Spleen (tissue), 11 donors: ENCODE results near the gene CDK3. TPM values are rescaled to one million over a fixed set of nuclear protein-coding genes. Genes with fewer than 3 reads are reported as not detected.

Source experiments
- DNase-seq: peaks from one replicate; pipeline ENCODE4 v3.0.0-alpha.2; 2020
- H3K27ac ChIP-seq, 8 donors: fragments of 200-600 bp; sonication (generic) in 7 of 8; 1 replicate in 4 of 8; 2 replicates in 4 of 8; pipeline versions ENCODE4 v1.5.0 to v1.8.0; 2016 to 2021; ENCODE audit warnings: inconsistent platforms in 4 of 8, mild to moderate bottlenecking in 4 of 8, moderate library complexity in 1 of 8
- H3K27me3 ChIP-seq, 7 donors: fragments of 200-600 bp; sonication (generic) in 6 of 7; replicated peaks in 1 of 7; 1 replicate in 4 of 7; 2 replicates in 3 of 7; pipeline versions ENCODE4 v1.5.0 to v1.8.0; 2016 to 2021; ENCODE audit warnings: inconsistent platforms in 3 of 7, mild to moderate bottlenecking in 1 of 7
- H3K36me3 ChIP-seq, 6 donors: fragments of 200-600 bp; sonication (generic) in 5 of 6; 1 replicate in 4 of 6; 2 replicates in 2 of 6; pipeline versions ENCODE4 v1.5.0 to v1.8.0; 2016 to 2021; ENCODE audit warnings: inconsistent platforms in 2 of 6
- H3K4me1 ChIP-seq, 6 donors: fragments of 200-600 bp; sonication (generic) in 5 of 6; 1 replicate in 3 of 6; 2 replicates in 3 of 6; pipeline versions ENCODE4 v1.5.0 to v1.8.0; 2016 to 2021; ENCODE audit warnings: inconsistent platforms in 3 of 6
- H3K4me3 ChIP-seq, 8 donors: fragments of 200-600 bp; sonication (generic) in 7 of 8; 1 replicate in 4 of 8; 2 replicates in 4 of 8; pipeline versions ENCODE4 v1.5.0 to v1.8.0; 2016 to 2021; ENCODE audit warnings: inconsistent platforms in 4 of 8, mild to moderate bottlenecking in 4 of 8, moderate library complexity in 2 of 8
- H3K9me3 ChIP-seq, 8 donors: fragments of 200-600 bp; sonication (generic) in 7 of 8; 1 replicate in 4 of 8; 2 replicates in 4 of 8; pipeline versions ENCODE4 v1.5.0 to v1.8.0; 2016 to 2021; ENCODE audit warnings: inconsistent platforms in 4 of 8
- CTCF ChIP-seq, 11 experiments: fragments of 200-600 bp in 7 of 11; fragments of 450-650 bp in 4 of 11; sonication (generic) in 4 of 11; IDR thresholded peaks in 8 of 11; conservative IDR thresholded peaks in 3 of 11; 1 replicate in 7 of 11; 2 replicates in 4 of 11; pipeline versions ENCODE4 v1.4.0 to v1.8.0; 2016 to 2021; ENCODE audit warnings: antibody characterized with exemption in 11 of 11, inconsistent platforms in 4 of 11, mild to moderate bottlenecking in 1 of 11
- POLR2A ChIP-seq, 3 donors: fragments of 450-650 bp; IDR thresholded peaks; one replicate each; pipeline ENCODE4 v1.5.1; 2017; ENCODE audit warnings: antibody characterized with exemption in 3 of 3, mild to moderate bottlenecking in 1 of 3
- POLR2AphosphoS5 ChIP-seq, 3 donors: sonication (generic); formaldehyde crosslinking; IDR thresholded peaks; one replicate each; pipeline ENCODE4 v1.5.1; 2017; ENCODE audit warnings: antibody characterized with exemption in 3 of 3
- WGBS, 5 donors: extraction: QIAGEN DNeasy Blood & Tissue Kit in 3 of 5; methylation state at CpG; one replicate each; pipeline versions ENCODE4 v1.1.5 to v1.1.7; 2013 to 2018; 5-methylcytosine and 5-hydroxymethylcytosine counted together
- intact Hi-C: fragments of 100-400 bp; cut with DNase I; formaldehyde crosslinking; loops from one replicate; pipeline ENCODE4 v1.15.0; 2023; ENCODE audit warnings: low total_unique reads
- polyA plus RNA-seq, 3 donors: library from polyadenylated mRNA; stranded (reverse); fragments of 200-250 nt; gene quantifications; one replicate each; pipeline ENCODE4 v1.2.1, GENCODE V29; 2013
- total RNA-seq, 7 donors: library from RNA; depleted of rRNA in 3 of 7; stranded (reverse); fragments of >200 nt in 3 of 7; fragmentation: NEBNext Ultra II Directional in 4 of 7; extraction: Animal tissue kit (Norgen Biotek cat#: 25700) in 4 of 7; gene quantifications; one replicate each; pipeline versions ENCODE4 v1.1.0 to v1.2.1, GENCODE V29; 2016 to 2021
- donor health status: healthy with polysubstance abuse.
- donor health status: DM: no; HTN: no; CAD: no; lungs with moderate emphysema.
- donor health status: DM: no; HTN: no; CAD: no.
- donor health status: Bipolar disorder and iron deficiency.
- donor health status: healthy.
- donor health status: DM: no; HTN: no; CAD: no.
- donor health status: DM: yes; HTN: yes; CAD: no.

CDK3 gene
- total and polyA plus RNA-seq, 10 donors, result 6.7 to 39.8 (median 9.1) TPM

GRCh38 chr17:75983501-75984181 lies 17.0 kb upstream of the CDK3 start:
- no peaks in the 10 kb centered on the region for H3K27me3 ChIP-seq
- peaks cover 10 to 54% (median 20%) of the 10 kb centered on the region in 6 donors for H3K4me1 ChIP-seq
- DNase-seq, result no peak
- no peaks in the 10 kb centered on the region for H3K9me3 ChIP-seq
- H3K36me3 ChIP-seq, result peaks cover 0 to 24% (median 0%) of the 10 kb centered on the region in 6 donors
- peak overlapping the region in 4 of 8 donors; percentile 27 to 99 (median 66) for H3K27ac ChIP-seq
- no peak overlapping the region for H3K4me3 ChIP-seq
- intact Hi-C loops, result no loop called here
- TF ChIP-seq POLR2AphosphoS5 (IDR thresholded peaks at IDR 0.05) (no peak), CTCF (IDR thresholded peaks at IDR 0.05 in 8 of 11, conservative IDR thresholded peaks at IDR 0.05 in 3 of 11) (no peak), POLR2A (IDR thresholded peaks at IDR 0.05) (no peak)
- 67 to 87% (median 74%) methylated on average over 6 of the region's 6 CpGs for WGBS, 5 donors

GRCh38 chr17:75985986-75986385 lies 14.7 kb upstream of the CDK3 start:
- H3K27ac ChIP-seq, result no peak overlapping the region
- DNase-seq, result no peak
- 91 to 98% (median 98%) methylated on average over 4 of the region's 4 CpGs for WGBS, 5 donors
- H3K4me1 ChIP-seq, result peaks cover 3 to 41% (median 9%) of the 10 kb centered on the region in 6 donors
- intact Hi-C loops, result no loop called here
- H3K4me3 ChIP-seq, result no peak overlapping the region
- no peak for TF ChIP-seq CTCF (IDR thresholded peaks at IDR 0.05 in 8 of 11, conservative IDR thresholded peaks at IDR 0.05 in 3 of 11)
- no peak for TF ChIP-seq POLR2A (IDR thresholded peaks at IDR 0.05)
- no peak for TF ChIP-seq POLR2AphosphoS5 (IDR thresholded peaks at IDR 0.05)
- H3K36me3 ChIP-seq, result peaks cover 0 to 45% (median 0%) of the 10 kb centered on the region in 6 donors
- H3K27me3 ChIP-seq, result no peaks in the 10 kb centered on the region
- H3K9me3 ChIP-seq, result no peaks in the 10 kb centered on the region

GRCh38 chr17:75987041-75987440 lies 13.6 kb upstream of the CDK3 start:
- no peaks in the 10 kb centered on the region for H3K9me3 ChIP-seq
- intact Hi-C loops, result no loop called here
- H3K4me1 ChIP-seq, result peaks cover 0 to 38% (median 5%) of the 10 kb centered on the region in 6 donors
- DNase-seq, result no peak
- no peaks in the 10 kb centered on the region for H3K27me3 ChIP-seq
- H3K4me3 ChIP-seq, result no peak overlapping the region
- H3K27ac ChIP-seq, result no peak overlapping the region
- 75 to 93% (median 85%) methylated on average over 4 of the region's 4 CpGs for WGBS, 5 donors
- TF ChIP-seq POLR2A (IDR thresholded peaks at IDR 0.05) (no peak), CTCF (IDR thresholded peaks at IDR 0.05 in 8 of 11, conservative IDR thresholded peaks at IDR 0.05 in 3 of 11) (no peak), POLR2AphosphoS5 (IDR thresholded peaks at IDR 0.05) (no peak)
- peaks cover 0 to 55% (median 6%) of the 10 kb centered on the region in 6 donors for H3K36me3 ChIP-seq

- Histone ChIP-seq H3K36me3 (peaks cover 0 to 83% (median 13%) of the 10 kb centered on the region in 6 donors), H3K4me1 (peaks cover 0 to 18% (median 8%) of the 10 kb centered on the region in 6 donors), H3K27ac (peak overlapping the region in 1 of 8 donors; percentile 60), H3K9me3 (no peaks in the 10 kb centered on the region), H3K27me3 (no peaks in the 10 kb centered on the region), H3K4me3 (no peak overlapping the region)
- 91 to 97% (median 93%) methylated on average over 9 of the region's 9 CpGs for WGBS, 5 donors
- DNase-seq, result peak; percentile 62
- intact Hi-C loops, result no loop called here
- no peak for TF ChIP-seq POLR2A (IDR thresholded peaks at IDR 0.05)
- TF ChIP-seq POLR2AphosphoS5 (IDR thresholded peaks at IDR 0.05), result no peak
- TF ChIP-seq CTCF (IDR thresholded peaks at IDR 0.05 in 8 of 11, conservative IDR thresholded peaks at IDR 0.05 in 3 of 11), result no peak
These were observed 9.3 kb upstream of the CDK3 start for GRCh38 chr17:75991396-75991795.
